SK-N-SH (cell line): ENCODE results near the gene CD320. TPM values are rescaled to one million over a fixed set of nuclear protein-coding genes. Genes with fewer than 3 reads are reported as not detected.
"Not testable (repeated sequence)": the region's sequence is repeated elsewhere in the genome, so short reads cannot be mapped to it uniquely, and the experiment has no call there.

Source experiments
- CTCF ChIA-PET: fragments of 300-600, 350-600 bp; formaldehyde crosslinking; extraction: SDS; loops from one replicate; lab custom pipeline; 2021; lab: Yijun Ruan, JAX
- POLR2A ChIA-PET: fragments of 350-600 bp; sonication (Branson Sonifier 250); formaldehyde crosslinking; extraction: SDS; loops from one replicate; lab custom pipeline; 2020; ENCODE audit warnings: antibody characterized with exemption, inconsistent platforms; lab: Yijun Ruan, JAX
- DNase-seq: peaks from one replicate; pipeline ENCODE4 v3.0.0; 2012
- H2AFZ ChIP-seq: fragments of 200-600 bp; sonication (generic); 2 replicates; pipeline ENCODE4 v1.8.1; 2016; ENCODE audit warnings: antibody characterized with exemption, mild to moderate bottlenecking, low read depth
- H3F3A ChIP-seq: fragments of 200-600 bp; sonication (generic); replicated peaks from 2 replicates; pipeline ENCODE3; 2016; ENCODE audit warnings: antibody characterized with exemption, mild to moderate bottlenecking; ENCODE audit not compliant: insufficient read depth
- H3K27ac ChIP-seq, 2 experiments: fragments of 200-500 bp in 1 of 2; fragments of 200-600 bp in 1 of 2; sonication (Bioruptor generic) in 1 of 2; sonication (generic), shearing (Covaris generic) in 1 of 2; 2 replicates each; pipeline versions ENCODE4 v1.5.1 to v1.6.1; 2014 to 2016; ENCODE audit warnings: low read depth in 2 of 2, inconsistent platforms in 1 of 2, low read length in 1 of 2, mild to moderate bottlenecking in 1 of 2, mixed read lengths in 1 of 2
- H3K27me3 ChIP-seq: fragments of 200-600 bp; sonication (generic), shearing (Covaris generic); 2 replicates; pipeline ENCODE4 v1.6.1; 2016; ENCODE audit warnings: mixed run types; ENCODE audit not compliant: insufficient read depth
- H3K36me3 ChIP-seq, 2 experiments: fragments of 200-500 bp in 1 of 2; fragments of 200-600 bp in 1 of 2; sonication (Bioruptor generic) in 1 of 2; sonication (generic) in 1 of 2; replicated peaks in 1 of 2; 2 replicates each; pipeline versions ENCODE3 to v1.5.1; 2014 to 2016; ENCODE audit warnings: low read length in 1 of 2, mild to moderate bottlenecking in 1 of 2; ENCODE audit not compliant: insufficient read depth in 2 of 2, control insufficient read depth in 1 of 2
- H3K4me1 ChIP-seq, 2 experiments: fragments of 200-500 bp in 1 of 2; fragments of 200-600 bp in 1 of 2; sonication (Bioruptor generic) in 1 of 2; sonication (generic), shearing (Covaris generic) in 1 of 2; 2 replicates each; pipeline versions ENCODE4 v1.5.1 to v1.6.1; 2014 to 2016; ENCODE audit warnings: low read depth in 1 of 2, low read length in 1 of 2, mixed run types in 1 of 2; ENCODE audit not compliant: insufficient read depth in 2 of 2, control insufficient read depth in 1 of 2
- H3K4me2 ChIP-seq: fragments of 200-600 bp; sonication (generic), shearing (Covaris generic); 2 replicates; pipeline ENCODE4 v1.6.1; 2017; ENCODE audit warnings: mixed run types
- H3K4me3 ChIP-seq, 2 experiments: fragments of 200-500 bp in 1 of 2; fragments of 200-600 bp in 1 of 2; sonication (Bioruptor generic) in 1 of 2; sonication (generic), shearing (Covaris generic) in 1 of 2; 2 replicates each; pipeline versions ENCODE4 v1.5.1 to v1.8.1; 2014 to 2016; ENCODE audit warnings: low read depth in 2 of 2, inconsistent platforms in 1 of 2, low read length in 1 of 2, mild to moderate bottlenecking in 1 of 2, mixed read lengths in 1 of 2, moderate library complexity in 1 of 2
- H3K79me2 ChIP-seq: fragments of 200-600 bp; sonication (generic); 2 replicates; pipeline ENCODE4 v1.8.1; 2017; ENCODE audit warnings: mild to moderate bottlenecking; ENCODE audit not compliant: insufficient read depth
- H3K9ac ChIP-seq: fragments of 200-600 bp; sonication (generic); 2 replicates; pipeline ENCODE4 v1.6.1; 2017; ENCODE audit warnings: mixed run types
- H3K9me2 ChIP-seq: fragments of 200-600 bp; sonication (generic); 2 replicates; pipeline ENCODE4 v1.6.1; 2017; ENCODE audit warnings: mixed run types
- H3K9me3 ChIP-seq: fragments of 200-600 bp; sonication (generic); 2 replicates; pipeline ENCODE4 v1.6.1; 2017; ENCODE audit warnings: mixed run types, mild to moderate bottlenecking, moderate library complexity
- H4K20me1 ChIP-seq: fragments of 200-600 bp; sonication (generic); 2 replicates; pipeline ENCODE4 v1.6.1; 2017; ENCODE audit warnings: mild to moderate bottlenecking, mixed run types; ENCODE audit not compliant: insufficient read depth
- EP300 ChIP-seq, 2 experiments: IDR thresholded peaks; 2 replicates each; pipeline versions ENCODE4 v1.4.0 to v1.6.1; 2012; ENCODE audit warnings: borderline replicate concordance in 1 of 2, low read depth in 1 of 2, low read length in 1 of 2
- FOXJ3 ChIP-seq: sonication (generic); formaldehyde crosslinking; IDR thresholded peaks from 2 replicates; pipeline ENCODE4 v1.5.1; 2020; ENCODE audit warnings: mild to moderate bottlenecking, missing genetic modification reagents
- JUND ChIP-seq: IDR thresholded peaks from 2 replicates; pipeline ENCODE4 v1.4.0; 2012
- SIN3A ChIP-seq: IDR thresholded peaks from 2 replicates; pipeline ENCODE4 v1.6.1; 2012; ENCODE audit warnings: low read depth, mild to moderate bottlenecking, low read length, moderate library complexity, borderline replicate concordance
- YY1 ChIP-seq: IDR thresholded peaks from 2 replicates; pipeline ENCODE4 v1.4.0; 2012; ENCODE audit warnings: low read depth, mild to moderate bottlenecking
- WGBS: methylation state at CpG from one replicate; pipeline ENCODE4 v1.1.6; 2017; ENCODE audit warnings: low lambda C conversion rate; 5-methylcytosine and 5-hydroxymethylcytosine counted together
- polyA plus RNA-seq, 3 experiments: library from polyadenylated mRNA; depleted of rRNA; stranded (reverse); fragments of >200 nt; gene quantifications; 2 replicates each; pipeline ENCODE4 v1.2.3, GENCODE V29; 2012
- TF ChIP-seq, protein P1 (sequence below): IDR thresholded peaks from 2 replicates; pipeline ENCODE4; 2012

Gene CD320
- polyA plus RNA-seq, 1 of the 3 experiments (the other 2 are of a cell fraction) = 129 TPM

DNA sequence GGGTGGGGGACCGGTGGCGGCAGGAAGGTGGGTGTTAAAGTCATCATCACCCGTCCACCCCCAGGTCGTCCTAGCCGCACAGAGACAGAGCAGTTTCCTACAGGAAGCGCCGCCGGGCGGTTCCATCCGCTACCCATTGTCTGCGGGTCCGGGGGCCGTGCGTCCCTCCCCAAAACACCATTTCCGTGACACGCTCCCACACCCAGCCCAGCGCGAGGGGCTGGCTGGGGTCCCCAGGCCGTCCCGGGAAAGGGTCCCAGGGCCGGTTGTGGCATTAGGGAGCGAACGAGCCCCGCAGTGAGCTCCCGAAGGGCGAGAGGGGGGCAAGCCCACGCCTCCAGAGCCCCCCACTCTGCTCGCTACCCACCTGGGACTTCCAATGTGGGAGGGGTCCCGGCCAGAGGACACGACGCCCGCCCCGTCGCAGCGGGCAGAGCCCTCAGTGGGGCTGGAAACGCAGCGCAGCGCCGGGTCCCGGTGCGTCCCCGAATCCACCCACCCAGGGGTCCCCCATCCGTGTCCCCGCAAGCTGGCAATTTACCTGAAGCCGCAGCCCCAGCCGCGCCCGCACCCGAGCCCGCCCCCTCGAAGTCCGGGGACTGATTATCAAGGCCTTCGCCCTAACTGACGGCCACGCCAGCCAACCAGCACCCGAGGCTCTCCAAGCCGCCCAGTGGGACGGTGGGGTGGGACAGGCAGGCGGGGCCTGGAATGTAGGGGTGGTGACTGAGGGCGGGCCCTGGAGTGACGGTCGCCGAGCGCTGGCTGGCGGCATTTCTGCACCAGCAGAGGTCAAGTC, 34.7 kb upstream of the CD320 start, which contains the start of gene KANK3:
KANK3 (minus strand) TSS at position 579 of the 799 bp plus-strand sequence. CDS start 5,434 bp downstream, outside the sequence.
- Histone ChIP-seq H3K4me1 (no peaks in the 10 kb centered on the region; a peak in 1 of 4 replicates), H3K4me3 (peak within 1 kb of the TSS; percentile 39 to 50; a peak in 3 of 4 replicates), H3K4me2 (peak within 1 kb of the TSS; percentile 59), H3F3A (peaks cover 3% of the 10 kb centered on the region), H3K27ac (no peak within 1 kb of the TSS), H3K9me3 (no peaks in the 10 kb centered on the region), H4K20me1 (no peaks in the 10 kb centered on the region), H3K36me3 (no peaks in the 10 kb centered on the region), H3K9me2 (no peaks in the 10 kb centered on the region), H3K27me3 (peaks cover 7% of the 10 kb centered on the region; the same call in 1 of the 2 replicates), H3K79me2 (no peaks in the 10 kb centered on the region), H2AFZ (peak within 1 kb of the TSS; percentile 68; the same call in 1 of the 2 replicates), H3K9ac (no peak within 1 kb of the TSS)
- DNase-seq = peak; percentile 99
- 15% methylated on average over 20 of the region's 65 CpGs for WGBS
- CTCF ChIA-PET = interaction anchor here (1.4 to 6.5 kb wide), 4 partner anchors 9 to 238 kb away, joined by 4 to 61 read pairs (median 6); no protein-coding TSS in a partner anchor
- POLR2A ChIA-PET = no interaction called here
- TF ChIP-seq, protein P1, sequence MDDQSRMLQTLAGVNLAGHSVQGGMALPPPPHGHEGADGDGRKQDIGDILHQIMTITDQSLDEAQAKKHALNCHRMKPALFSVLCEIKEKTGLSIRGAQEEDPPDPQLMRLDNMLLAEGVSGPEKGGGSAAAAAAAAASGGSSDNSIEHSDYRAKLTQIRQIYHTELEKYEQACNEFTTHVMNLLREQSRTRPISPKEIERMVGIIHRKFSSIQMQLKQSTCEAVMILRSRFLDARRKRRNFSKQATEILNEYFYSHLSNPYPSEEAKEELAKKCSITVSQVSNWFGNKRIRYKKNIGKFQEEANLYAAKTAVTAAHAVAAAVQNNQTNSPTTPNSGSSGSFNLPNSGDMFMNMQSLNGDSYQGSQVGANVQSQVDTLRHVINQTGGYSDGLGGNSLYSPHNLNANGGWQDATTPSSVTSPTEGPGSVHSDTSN = peak; percentile 99
- TF ChIP-seq JUND (no peak), SIN3A (no peak), YY1 (no peak)

DNA sequence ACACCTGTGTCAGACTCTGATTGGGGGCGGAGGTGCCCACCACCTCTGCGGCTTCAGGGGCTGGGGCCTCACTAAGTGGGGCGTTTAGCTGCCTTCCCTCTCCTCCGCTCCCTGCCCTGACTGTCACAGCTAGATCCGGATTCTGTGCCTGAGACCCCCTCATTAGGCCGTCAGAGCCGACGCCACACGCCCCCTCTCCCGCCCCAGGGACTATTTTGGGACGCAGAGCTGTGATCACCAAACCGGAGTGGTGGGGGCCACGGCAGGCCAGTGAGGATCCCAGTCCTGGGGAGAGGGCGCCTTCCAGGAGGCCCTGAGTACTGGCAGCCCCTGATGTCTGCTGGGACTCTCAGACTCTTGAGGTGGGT, 34.1 kb upstream of the CD320 start:
- WGBS = 55% methylated on average over 5 of the region's 14 CpGs
- H4K20me1 ChIP-seq = no peaks in the 10 kb centered on the region
- TF ChIP-seq EP300 (IDR thresholded peaks at IDR 0.05; ENCODE audit: borderline replicate concordance in 1 of 2, low read depth in 1 of 2, low read length in 1 of 2) (no peak), JUND (no peak), FOXJ3 (CRISPR knock-in tag) (no peak)
- CTCF ChIA-PET = interaction anchor here (1.5 to 6.5 kb wide), 2 partner anchors 11 to 164 kb away, joined by 5 to 61 read pairs; no protein-coding TSS in a partner anchor
- H3K79me2 ChIP-seq = no peaks in the 10 kb centered on the region
- no peaks in the 10 kb centered on the region; a peak in 1 of 4 replicates for H3K4me1 ChIP-seq
- no peaks in the 10 kb centered on the region for H3K9me2 ChIP-seq
- H3K9ac ChIP-seq = no peak overlapping the region
- no peaks in the 10 kb centered on the region for H3K9me3 ChIP-seq
- no peak overlapping the region for H3K4me2 ChIP-seq
- POLR2A ChIA-PET = no interaction called here
- no peak for DNase-seq
- peaks cover 3% of the 10 kb centered on the region for H3F3A ChIP-seq
- no peak overlapping the region for H3K4me3 ChIP-seq
- H2AFZ ChIP-seq = no peak overlapping the region
- no peak overlapping the region for H3K27ac ChIP-seq
- peaks cover 12% of the 10 kb centered on the region; the same call in 1 of the 2 replicates for H3K27me3 ChIP-seq
- no peaks in the 10 kb centered on the region for H3K36me3 ChIP-seq

DNA sequence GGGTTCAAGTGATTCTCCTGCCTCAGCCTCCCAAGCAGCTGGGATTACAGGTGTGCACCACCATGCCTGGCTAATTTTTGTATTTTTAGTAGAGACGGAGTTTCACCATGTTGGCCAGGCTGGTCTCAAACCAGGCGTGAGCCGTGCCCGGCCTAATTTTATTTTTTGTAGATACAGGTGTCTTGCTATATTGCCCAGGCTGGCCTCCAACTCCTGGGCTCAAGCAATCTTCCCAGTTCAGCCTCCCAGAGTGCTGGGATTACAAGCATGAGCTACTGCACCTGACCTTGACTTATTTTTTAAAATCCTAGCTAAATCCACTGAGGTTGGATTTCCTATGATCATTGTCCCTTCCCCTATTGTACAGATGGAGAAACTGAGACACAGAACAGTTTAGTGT, 33.3 kb upstream of the CD320 start:
- H3K9ac ChIP-seq, H3K9me2 ChIP-seq, H4K20me1 ChIP-seq, H3F3A ChIP-seq, DNase-seq, H3K4me2 ChIP-seq, H3K27ac ChIP-seq, H3K4me3 ChIP-seq, H3K36me3 ChIP-seq, H3K79me2 ChIP-seq, POLR2A ChIA-PET, H3K9me3 ChIP-seq, H2AFZ ChIP-seq, H3K4me1 ChIP-seq: not testable (repeated sequence)
- H3K27me3 ChIP-seq = peaks cover 18% of the 10 kb centered on the region; the same call in 1 of the 2 replicates
- CTCF ChIA-PET = interaction anchor here (1.0 to 6.5 kb wide), 4 partner anchors 12 to 76 kb away, joined by 3 to 61 read pairs (median 6); no protein-coding TSS in a partner anchor
- 98% methylated on average over 4 of the region's 4 CpGs for WGBS
